GM19351 (cell line): ENCODE measurements around the gene LRRC8B.
"Not testable (repeated sequence)": the region's sequence is repeated elsewhere in the genome, so short reads cannot be mapped to it uniquely, and the experiment has no call there.

Experiments
- ATAC-seq: cut with Tn5 transposase; IDR thresholded peaks from one replicate; pipeline ENCODE4 v1.9.1; 2021; ENCODE audit warnings: mild to moderate bottlenecking, moderate library complexity; ENCODE audit not compliant: unreplicated experiment

LRRC8B gene

DNA sequence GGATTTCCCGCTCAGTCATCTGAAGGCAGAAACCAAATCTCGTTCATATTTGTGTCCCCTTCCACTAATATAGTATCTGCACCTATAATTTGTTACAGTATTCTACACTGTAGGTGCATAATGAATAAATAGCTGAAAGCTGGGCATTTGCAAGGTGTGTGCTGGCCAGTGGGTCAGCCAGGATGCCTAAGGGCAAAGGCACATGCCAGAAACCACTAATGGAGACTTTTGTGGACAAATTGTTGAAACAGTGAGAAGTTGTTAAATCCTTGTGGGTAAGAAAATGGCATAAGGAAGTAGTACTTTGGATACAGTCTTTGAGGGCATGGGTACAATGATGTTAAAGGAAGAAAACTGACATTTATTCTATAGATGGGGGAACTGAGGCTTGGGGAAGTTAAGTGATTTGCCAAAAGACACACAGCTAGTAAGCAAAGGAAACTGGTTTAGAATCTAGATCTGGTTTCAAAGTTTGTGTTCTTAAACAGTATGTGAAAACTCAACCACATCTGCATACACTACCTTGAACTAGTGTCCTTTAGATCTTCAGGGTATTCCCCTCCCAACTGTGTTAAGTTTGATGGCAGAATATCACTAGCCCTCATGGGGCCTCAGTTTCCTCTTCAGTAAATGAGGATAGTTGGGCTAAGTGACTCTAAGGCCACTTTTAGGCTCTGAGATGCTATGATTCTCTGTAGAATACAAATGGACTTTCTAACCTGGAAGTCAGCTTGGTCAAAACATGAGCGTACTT lies 81.8 kb downstream of the LRRC8B start:
- peak; percentile 47 for ATAC-seq

DNA sequence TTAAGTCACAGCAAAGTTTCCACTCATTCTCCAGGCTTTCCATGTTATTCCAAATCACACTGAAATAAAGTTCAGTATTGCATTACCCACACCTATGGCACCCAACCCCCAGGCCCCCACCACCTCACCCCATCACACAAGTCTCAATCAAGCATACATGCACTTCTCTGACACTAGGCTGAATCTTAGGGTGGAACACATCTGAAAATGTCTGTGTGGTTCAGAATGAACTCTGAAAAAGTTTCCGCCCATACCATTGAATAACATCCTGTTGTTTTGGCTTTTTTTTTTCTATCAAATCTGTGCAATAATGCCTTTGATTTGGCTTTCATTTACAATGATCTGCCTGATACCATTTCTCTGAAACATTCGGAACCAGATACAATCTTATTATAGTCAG lies 82.5 kb downstream of the LRRC8B start:
- ATAC-seq = no peak

DNA sequence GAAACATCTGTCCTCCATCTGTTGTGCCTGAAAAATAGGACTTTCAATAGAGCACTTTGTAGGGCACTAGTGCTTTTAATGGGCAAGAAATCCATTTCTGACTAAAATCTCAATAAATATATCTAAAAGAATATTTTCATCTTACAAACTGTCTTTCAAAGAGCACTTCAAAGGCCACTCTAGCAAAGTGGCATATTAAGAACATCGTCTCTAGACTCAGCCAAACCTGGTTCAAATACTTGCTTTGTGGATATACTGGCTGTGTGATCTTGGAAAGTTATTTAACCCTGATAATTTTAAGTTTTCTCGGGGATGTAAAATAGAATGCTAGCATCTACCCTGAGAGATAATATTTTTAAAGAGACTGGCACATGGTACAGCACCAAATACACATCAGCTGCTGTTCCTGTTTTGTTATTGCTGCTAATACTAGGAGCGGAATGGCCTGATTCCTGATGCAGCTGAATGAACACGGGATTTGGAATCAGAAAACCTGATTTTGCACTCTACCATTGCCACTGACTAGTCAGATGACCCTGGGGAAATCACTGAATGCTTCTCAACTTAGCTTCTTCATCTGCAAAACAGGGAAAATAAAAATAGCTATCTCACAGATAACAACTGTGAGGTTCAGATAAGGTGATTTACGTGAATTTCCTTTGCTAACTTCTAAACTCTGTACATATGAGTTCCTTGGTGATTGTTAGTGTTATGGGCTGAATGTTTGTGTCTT lies 83.1 kb downstream of the LRRC8B start:
- no peak for ATAC-seq

DNA sequence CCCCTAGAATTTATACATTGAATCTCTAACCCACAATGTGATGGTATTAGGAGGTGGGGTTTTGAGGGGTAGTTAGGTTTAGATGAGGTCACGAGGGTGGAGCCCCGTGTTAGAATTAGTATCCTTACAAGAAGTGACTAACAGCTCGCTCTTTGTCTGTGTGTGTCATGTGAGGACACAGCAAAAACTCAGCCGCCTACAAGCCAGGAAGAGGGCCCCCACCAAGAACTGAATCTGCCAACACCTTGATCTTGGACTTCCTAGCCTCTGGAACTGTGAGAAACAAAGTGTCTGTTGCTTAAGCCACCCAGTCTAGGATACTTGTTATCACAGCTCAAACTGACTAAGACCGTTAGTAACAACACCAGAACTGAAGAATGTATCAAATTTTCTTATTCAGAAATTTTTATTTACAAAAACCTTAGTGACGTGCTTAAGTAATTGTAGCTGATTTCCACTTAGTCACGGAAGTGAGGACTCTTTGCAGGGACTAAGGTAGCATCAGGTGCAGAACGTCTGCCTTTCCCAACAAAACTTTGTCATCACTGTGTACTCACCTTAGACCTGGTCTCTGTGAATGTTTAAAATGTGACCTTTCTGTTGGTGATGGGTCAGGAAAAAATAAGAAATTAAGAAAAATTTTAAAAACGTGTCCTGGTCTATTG lies 83.8 kb downstream of the LRRC8B start:
- ATAC-seq = no peak

DNA sequence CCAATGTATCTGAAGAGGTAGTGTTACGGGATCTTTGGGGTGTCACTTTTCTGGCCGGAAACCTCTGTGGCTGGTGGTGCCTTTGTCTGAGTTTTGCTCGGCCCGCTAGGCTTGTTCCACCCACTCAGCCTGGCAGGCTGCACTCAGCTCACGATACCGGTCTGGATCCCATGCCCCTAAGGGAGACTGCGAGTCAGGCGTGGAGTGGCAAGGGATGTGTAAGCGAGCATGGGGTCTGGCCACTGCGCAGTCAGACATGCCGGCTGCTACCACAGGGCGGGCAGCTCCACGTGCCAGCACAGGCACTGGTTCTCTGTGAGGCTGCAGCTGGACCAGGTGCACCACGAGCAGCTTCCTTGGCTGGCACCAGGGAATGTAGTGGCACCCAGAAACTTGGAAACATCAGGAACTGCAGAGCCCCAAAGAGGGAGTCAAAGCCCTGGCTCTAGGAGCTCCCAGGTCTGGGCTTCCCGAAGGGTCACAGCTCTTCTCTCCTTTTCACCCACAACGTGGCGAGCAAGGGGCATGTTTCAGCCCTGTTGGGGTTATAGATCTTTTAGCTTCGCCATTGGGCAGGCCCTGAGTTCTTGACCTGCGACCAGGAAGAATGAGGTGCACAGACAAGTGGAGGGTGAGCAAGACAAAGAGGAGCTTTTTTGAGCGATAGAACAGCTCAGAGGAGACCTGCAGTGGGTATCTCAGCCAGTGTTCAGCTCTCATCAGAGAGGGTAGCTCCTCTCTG lies 84.5 kb downstream of the LRRC8B start:
- no peak for ATAC-seq

DNA sequence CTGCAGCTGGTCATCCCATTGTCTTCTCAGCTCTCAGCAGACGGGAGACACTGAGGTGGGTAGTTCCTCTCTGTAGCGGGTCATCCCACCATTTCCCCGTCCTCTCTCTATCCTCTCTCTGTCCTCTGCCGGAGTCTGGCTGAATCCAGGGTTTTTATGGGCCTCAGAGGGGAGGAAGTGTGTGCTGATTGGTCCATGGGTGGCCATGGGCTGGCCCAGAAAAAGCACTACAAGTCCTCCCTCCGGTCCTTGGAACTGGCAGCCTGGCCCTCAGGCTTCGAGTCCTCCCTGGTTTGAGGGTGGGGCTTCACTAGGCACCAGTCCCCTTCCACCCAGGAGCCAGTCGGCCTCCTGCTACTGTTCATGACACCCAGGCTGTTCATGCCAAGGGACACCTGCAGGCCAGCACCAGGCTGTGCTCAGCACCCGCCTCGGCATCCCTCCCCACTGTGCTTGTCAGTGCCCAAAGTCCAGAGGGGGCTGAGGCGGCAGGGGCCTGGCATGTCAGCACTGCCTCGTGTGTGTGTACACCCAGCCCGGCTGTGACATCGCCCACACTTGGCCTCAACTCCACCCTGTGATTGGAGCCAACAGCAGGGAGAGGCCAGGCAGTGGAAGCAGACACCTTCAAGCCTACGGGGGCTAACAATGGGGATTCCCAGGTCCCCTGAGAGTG lies 85.3 kb downstream of the LRRC8B start:
- no peak for ATAC-seq

DNA sequence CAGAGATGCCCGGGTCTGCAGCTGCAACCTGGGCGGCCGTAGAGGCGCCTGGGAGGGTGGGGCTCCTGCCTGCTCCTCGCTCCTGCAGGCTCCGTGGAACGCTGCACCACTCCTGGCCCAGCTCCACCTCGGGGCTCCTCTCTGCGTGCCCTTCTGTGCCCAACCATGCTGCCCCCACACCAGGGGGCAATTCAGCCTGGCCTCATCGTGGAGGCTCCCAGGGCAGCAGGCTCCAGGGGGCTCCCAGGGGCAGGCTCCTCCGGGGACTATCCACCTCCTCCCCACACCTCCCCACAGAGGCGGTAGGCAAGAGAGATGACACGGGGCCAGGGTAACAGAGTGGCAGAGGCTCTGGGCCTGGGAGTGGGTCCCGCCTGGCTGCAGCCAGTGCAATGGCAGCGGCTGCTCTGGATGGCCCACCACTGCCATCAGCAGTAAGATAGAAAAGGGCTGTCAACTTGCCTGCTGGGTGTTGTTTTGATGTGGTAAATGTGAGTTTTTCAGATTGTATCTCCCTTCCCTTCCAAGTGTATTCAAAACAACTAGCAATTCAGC lies 85.9 kb downstream of the LRRC8B start:
- no peak for ATAC-seq

DNA sequence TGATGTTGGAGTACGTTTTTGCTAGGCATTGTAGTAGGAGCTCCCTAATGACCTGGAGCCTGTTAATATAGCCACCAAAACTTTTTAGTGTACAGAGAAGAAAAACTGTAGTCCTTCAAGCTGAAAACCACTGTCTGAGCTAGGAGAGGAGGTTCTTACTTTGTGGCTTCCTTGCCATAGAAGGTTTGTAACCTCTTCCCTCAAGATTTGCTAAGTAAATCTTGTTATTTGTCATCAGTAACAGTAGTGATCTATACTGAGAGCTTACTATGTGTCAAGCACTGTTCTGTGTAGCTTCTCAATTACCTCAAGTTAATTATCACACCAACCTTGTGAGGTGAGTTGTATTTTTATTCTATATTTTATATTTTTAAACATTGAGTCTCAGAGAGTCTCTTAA lies 87.1 kb downstream of the LRRC8B start:
- ATAC-seq = peak; percentile 97

DNA sequence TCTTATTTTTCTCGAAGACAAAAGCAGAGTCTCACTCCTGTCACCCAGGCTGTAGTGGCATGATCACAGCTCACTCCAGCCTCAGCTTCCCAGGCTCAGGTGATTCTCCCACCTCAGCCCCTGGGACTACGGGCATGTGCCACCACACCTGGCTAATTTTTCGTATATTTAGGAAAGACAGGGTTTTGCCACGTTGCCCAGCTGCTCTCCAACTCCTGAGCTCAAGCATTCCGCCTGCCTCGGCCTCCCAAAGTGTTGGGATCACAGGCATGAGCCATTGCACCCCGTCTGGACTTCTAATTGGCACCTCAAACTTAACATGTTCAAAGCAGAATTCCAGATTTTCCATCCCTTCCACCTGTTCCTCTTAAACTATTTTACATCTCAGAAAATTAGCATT lies 89.3 kb downstream of the LRRC8B start:
- ATAC-seq = no peak

DNA sequence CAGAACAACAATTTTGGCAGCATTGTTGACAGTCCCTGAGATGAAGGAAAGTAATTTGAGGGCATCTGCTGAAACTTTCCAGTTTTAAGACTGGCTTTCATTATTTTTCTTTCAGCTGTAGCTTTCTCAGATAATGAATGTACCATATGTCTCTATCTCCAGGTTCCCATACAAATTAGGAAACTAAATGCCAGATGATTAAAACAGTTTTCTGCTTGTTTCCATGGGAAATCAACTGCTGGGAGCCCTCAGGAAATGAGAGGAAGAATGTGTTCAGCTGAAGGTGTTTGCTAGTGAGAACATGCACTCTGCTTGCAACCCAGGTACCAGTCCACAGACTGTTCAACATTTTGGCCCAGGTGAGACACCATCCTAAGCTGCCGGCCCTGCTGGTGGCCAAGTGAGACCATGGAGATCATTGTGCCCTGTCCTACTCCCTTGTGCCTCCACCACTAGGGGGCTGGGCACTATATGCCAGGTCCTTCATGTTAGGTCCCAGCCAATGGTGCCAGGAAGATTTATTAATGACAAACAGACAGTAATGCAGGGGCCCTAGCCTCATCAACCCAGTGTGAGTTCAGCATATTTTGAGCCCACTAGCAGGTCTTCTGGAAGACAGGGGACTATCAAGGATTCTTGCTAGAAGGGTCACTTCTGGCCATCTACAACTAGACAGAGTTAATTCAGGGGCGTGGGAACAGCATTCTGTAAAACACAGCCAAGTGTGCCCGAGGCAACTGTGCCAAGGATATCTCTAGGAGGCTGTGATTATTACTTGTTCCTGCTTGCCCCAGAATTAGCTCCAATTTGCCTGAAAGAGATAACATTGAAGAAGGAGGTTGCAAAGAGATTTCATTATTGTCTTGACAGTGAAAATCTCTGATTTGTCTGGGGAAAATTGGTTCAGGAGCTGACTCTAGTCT lies 91.3 kb downstream of the LRRC8B start:
- no peak for ATAC-seq

DNA sequence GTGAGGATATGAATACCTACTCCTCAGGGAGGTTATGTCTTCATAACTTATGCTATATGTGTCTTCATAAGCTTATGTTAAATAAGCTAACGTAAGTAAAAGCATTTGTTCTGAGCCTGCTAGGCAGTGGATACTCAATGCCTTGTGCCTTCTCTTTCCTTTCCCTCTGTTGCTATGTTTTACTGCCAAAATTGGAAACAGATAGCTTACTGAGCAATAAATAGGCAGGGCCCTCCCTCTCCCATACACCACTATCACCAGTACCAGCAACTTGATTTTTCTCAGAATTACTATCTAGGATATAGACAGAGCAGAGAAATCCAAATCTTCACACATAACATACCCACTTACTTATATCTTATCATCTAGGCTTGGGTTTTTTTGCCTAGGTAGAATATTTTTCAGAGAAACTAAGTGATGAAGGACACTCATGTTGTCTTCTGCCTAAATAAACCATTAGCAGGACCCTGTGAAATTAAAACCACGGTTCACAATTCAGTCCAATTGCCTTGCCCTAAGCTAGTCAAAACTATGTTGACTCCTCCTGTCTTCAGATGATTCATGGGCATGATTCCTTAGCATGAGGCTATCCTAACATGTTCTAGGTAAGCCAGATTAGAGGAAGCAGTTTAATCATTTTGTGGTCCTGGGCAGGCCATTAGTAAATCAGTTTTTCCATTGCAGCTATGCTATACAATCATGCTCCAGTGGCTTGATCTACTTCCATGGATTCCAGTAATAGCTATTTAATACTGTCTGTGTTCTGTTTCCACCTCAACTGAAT lies 92.4 kb downstream of the LRRC8B start:
- ATAC-seq = no peak

DNA sequence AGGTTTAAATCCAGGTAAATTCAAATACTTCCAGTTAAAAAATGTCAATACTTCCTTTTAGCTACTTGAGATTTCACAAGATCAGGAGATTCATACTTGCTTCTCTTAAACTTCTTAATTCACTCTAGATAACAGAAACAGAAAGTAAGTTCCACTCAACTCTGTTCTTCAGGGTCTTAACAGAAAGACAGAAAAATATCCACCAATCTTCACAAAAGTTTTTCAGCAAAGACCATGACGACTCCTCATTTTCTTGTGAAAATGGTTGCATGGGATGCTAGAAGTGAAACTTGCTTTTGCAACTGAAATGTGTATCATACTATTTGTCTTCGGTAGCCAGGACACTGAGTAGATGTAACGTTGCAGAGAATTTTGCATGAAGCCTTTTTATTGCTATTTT lies 96.0 kb downstream of the LRRC8B start:
- ATAC-seq = no peak

DNA sequence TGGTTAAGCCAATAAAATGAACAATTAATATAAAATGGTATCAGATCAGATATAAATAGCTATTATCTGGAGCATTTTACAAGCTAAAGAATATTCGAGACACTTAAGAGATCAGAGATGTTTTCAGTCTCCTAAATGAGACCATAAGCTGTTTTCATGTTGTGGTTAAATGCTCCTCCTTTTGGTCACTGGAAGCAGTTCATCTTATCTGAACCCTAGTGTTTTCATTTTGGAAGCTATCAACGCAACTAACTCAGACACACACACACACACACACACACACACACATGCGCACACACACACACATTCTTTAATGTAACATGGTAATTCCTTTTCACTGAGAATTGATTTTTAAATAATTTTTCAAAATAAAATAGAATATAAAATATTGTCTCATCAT lies 98.3 kb downstream of the LRRC8B start:
- ATAC-seq = no peak

DNA sequence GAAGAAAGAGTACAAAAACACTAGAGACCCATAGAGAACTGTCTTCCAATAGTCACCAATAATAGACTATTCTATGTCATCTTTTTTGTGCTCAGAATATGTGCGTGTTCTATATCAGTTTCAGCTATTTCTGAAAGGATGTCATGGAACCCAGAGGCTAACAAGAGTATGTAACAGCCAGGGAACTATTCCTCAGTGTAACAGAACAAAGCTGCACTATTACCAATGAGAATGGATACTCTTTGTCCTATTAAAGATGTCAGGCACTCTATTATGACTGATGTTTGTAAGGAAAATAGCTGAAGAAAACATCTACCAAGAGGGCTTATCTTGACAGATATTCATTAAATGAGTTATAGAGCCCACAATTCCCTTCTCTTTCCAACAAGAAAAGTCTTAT lies 99.7 kb downstream of the LRRC8B start:
- no peak for ATAC-seq

DNA sequence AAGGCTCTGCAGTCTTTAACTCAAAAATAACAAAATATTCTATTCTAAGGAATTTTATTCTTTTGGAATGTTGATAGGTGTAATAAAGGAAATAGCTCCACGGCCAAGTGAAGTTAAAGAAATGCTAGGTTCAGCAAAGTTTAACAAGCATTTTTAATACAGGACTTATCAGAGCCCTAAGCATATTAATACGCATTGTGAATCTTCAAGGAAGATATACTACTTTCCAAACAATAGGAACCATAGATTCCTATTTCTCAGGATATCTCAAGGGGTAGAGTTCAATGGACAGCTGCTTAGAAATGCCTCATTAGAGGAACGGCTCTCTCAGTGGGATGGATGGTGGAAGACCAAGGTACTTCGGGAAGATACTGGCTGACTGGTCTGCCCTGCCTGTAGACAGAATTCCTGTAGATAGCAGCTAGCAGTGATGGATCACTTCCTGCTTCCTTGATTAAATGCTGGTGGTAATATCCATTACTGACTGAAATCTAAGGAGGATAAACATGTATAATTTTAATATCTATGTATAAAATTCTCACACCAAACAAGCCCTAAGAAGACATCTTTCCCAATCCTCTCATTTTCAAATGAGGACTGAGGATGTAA lies 100.2 kb downstream of the LRRC8B start:
- ATAC-seq = no peak

DNA sequence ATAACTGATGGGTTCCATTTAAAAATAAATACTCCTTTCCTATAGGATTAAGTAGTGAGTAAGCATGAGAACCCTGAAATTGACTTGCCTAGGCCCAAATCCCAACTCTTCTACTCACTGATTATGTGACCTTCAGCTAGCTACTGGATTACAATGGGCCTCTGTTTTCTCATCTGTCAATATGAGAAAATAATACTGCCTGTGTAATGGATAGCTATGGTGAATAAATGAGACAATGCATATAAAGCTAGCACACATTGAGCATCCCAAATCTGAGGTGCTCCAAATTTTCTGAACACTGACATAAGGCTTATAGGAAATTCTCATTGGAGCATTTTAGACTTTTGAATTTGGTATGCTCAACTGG lies 103.0 kb downstream of the LRRC8B start:
- no peak for ATAC-seq

DNA sequence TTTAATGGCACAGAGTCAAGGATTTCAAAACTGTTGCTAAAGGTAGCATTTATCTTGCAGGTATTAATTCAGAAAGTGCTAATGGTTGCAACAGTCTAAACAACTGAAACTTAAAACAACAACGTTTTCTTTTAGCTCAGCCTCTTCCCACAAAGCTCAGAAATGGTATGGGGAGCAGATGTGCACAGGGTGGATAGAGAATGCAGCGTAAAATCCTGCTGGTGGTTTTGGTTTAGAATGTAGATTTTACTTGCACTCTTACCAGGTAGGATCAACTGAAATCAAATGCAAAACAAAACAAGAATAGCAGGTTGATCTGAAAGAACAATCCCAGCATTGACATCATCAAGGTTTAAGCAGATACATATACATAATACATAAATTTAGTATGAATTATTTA lies 104.5 kb downstream of the LRRC8B start:
- no peak for ATAC-seq

DNA sequence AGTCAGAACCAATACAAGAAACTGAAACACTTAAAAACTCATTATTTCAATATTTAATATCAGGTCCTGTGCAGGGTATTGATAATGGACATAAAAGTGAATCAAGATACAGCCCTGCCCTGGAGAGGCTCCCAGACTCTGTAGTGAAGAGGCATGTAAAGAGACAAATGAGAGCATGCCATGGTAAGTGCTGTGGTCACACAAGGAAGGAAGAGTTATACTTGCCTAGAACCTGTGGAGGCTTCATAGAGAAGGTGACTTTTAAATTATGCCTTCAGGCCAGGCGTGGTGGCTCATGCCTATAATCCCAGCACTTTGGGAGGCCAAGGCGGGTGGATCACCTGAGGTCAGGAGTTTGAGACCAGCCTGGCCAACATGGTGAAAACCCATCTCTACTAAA lies 105.0 kb downstream of the LRRC8B start:
- not testable (repeated sequence) for ATAC-seq
